Muscle of leg (tissue), 11 donors: Measurements from ENCODE around the gene CNTLN. TPM values are rescaled to one million over a fixed set of nuclear protein-coding genes. Genes with fewer than 3 reads are reported as not detected.
"Not testable (repeated sequence)": the region's sequence is repeated elsewhere in the genome, so short reads cannot be mapped to it uniquely, and the experiment has no call there.

Experiments
- DNase-seq: peaks from one replicate; pipeline ENCODE4 v3.0.0; 2013
- H3K27ac ChIP-seq: one replicate; pipeline ENCODE4 v1.5.1; 2013; ENCODE audit warnings: mild to moderate bottlenecking, low read length, control low read depth
- H3K27me3 ChIP-seq: one replicate; pipeline ENCODE4 v1.6.1; 2013; ENCODE audit warnings: low read length; ENCODE audit not compliant: control insufficient read depth, insufficient read depth
- H3K36me3 ChIP-seq: one replicate; pipeline ENCODE4 v1.6.1; 2013; ENCODE audit warnings: low read length; ENCODE audit not compliant: control insufficient read depth, insufficient read depth
- H3K4me1 ChIP-seq: one replicate; pipeline ENCODE4 v1.6.1; 2013; ENCODE audit warnings: low read length; ENCODE audit not compliant: control insufficient read depth, insufficient read depth
- H3K4me3 ChIP-seq: one replicate; pipeline ENCODE4 v1.5.1; 2013; ENCODE audit warnings: low read length, control low read depth
- H3K9me3 ChIP-seq: replicated peaks from 2 replicates; pipeline ENCODE4 v1.6.1; 2013; ENCODE audit warnings: low read depth, low read length; ENCODE audit not compliant: control insufficient read depth
- WGBS: methylation state at CpG from one replicate; pipeline ENCODE4 v1.1.5; 2013; ENCODE audit warnings: missing lambda C conversion rate; ENCODE audit not compliant: insufficient coverage; 5-methylcytosine and 5-hydroxymethylcytosine counted together
- polyA plus RNA-seq, 8 donors: library from polyadenylated mRNA; unstranded; fragments of 120-200 nt; gene quantifications; one replicate each; pipeline versions ENCODE4 v1.2.1 to v1.2.3, GENCODE V29; 2013; ENCODE audit warnings: inconsistent platforms in 1 of 8, low replicate concordance in 1 of 8; ENCODE audit not compliant: insufficient read length in 8 of 8, insufficient read depth in 1 of 8
- total RNA-seq: library from RNA; stranded (reverse); fragments of 120-200 nt; gene quantifications from one replicate; pipeline ENCODE4 v1.2.4, GENCODE V29; 2013

CNTLN gene
- total and polyA plus RNA-seq, 9 donors = 7.2 to 13.7 (median 9.4) TPM

GRCh38 chr9:17225407-17225806 lies 90.6 kb downstream of the CNTLN start:
- Histone ChIP-seq H3K9me3 (no peaks in the 10 kb centered on the region), H3K36me3 (no peaks in the 10 kb centered on the region), H3K4me1 (no peaks in the 10 kb centered on the region), H3K27me3 (no peaks in the 10 kb centered on the region), H3K27ac (no peak overlapping the region), H3K4me3 (no peak overlapping the region)
- WGBS = no CpG with 5 or more reads among the region's 1 CpG
- no peak for DNase-seq

DNA sequence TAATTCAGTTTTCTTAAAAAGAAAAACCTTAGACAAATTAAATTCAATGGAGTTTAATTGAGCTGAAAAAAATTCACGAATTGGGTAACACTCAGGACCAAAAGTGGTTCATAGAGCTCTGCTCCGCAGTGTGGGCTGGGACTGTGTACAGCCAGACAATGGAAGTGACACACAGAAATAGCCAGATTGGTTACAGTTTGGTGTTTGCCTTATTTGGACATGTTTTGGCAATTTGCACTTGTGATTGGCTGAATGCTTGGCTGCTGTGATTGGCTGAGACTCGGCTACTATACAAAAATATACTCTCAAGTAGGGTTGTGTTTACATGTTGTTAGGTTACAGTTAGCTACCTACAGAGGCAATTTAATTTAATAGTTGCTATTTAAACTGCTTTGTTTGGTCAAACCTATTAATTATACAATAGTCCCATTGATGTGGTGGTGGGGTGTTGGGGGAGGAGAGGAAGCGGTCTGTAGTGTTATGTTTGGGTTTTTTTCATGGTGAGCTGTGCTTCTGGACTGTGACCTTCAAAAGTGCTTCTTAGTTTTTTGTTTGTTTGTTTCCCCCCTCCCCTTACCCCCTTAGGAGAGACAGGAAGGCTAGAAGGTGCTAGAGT lies 95.2 kb downstream of the CNTLN start:
- H3K4me3 ChIP-seq = no peak overlapping the region
- no peaks in the 10 kb centered on the region for H3K36me3 ChIP-seq
- H3K27ac ChIP-seq = no peak overlapping the region
- H3K4me1 ChIP-seq = no peaks in the 10 kb centered on the region
- H3K9me3 ChIP-seq = no peaks in the 10 kb centered on the region
- H3K27me3 ChIP-seq = no peaks in the 10 kb centered on the region
- WGBS = 94% methylated on average over 2 of the region's 4 CpGs
- no peak for DNase-seq

DNA sequence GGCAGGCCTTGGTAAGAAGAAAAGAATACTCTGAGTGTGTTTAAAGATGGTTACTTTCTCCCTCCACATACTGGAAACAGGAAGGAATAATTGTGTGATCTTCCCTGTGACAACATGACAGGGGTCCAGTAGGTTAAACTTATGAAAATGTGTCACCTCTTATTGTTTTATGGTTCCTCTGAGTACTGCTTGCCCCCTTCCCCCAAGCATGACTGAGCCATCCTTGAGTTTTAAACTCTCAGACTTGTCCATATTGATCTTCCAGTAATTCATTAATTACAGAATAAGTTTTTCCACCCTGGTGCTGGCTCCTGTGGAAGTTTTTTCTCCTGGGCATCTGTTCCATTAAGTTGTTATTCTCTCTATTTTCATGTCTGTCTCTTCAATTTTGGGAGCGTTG lies 95.8 kb downstream of the CNTLN start:
- DNase-seq = no peak
- H3K27ac ChIP-seq = no peak overlapping the region
- WGBS = no CpG with 5 or more reads among the region's 1 CpG
- H3K4me3 ChIP-seq = no peak overlapping the region
- H3K27me3 ChIP-seq = no peaks in the 10 kb centered on the region
- no peaks in the 10 kb centered on the region for H3K4me1 ChIP-seq
- H3K9me3 ChIP-seq = no peaks in the 10 kb centered on the region
- H3K36me3 ChIP-seq = no peaks in the 10 kb centered on the region

- Histone ChIP-seq H3K4me3 (no peak overlapping the region), H3K27ac (no peak overlapping the region), H3K9me3 (no peaks in the 10 kb centered on the region), H3K36me3 (no peaks in the 10 kb centered on the region), H3K4me1 (no peaks in the 10 kb centered on the region), H3K27me3 (no peaks in the 10 kb centered on the region)
- WGBS = 14% methylated on average over 1 of the region's 2 CpGs
- no peak for DNase-seq
Measured at GRCh38 chr9:17236147-17236546, 101.3 kb downstream of the CNTLN start.

GRCh38 chr9:17246770-17247169 lies 111.9 kb downstream of the CNTLN start:
- Histone ChIP-seq H3K36me3 (peaks cover 3% of the 10 kb centered on the region), H3K27me3 (no peaks in the 10 kb centered on the region), H3K9me3 (peaks cover 31% of the 10 kb centered on the region), H3K4me1 (no peaks in the 10 kb centered on the region), H3K27ac (no peak overlapping the region), H3K4me3 (no peak overlapping the region)
- 100% methylated on average over 1 of the region's 5 CpGs for WGBS
- no peak for DNase-seq

DNA sequence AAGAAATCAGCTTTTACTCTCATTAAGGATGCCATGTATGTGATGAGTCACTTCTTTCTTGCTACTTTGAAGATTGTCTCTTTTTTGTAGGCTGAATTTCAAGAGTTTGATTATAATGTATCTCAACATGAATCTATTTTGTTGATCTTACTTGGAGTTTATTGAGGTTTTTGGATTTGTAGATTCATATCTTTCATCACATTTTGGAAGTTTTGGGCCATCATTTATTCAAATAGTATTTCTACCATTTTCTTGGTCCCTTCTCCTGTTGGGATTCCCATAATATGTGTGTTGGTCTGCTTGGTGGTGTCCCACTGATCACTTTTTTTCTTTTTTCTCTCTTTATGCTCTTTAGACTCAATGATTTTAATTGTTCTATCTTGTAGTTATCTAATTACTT lies 116.3 kb downstream of the CNTLN start:
- H3K4me3 ChIP-seq = no peak overlapping the region
- H3K27ac ChIP-seq = no peak overlapping the region
- DNase-seq = no peak
- no peaks in the 10 kb centered on the region for H3K4me1 ChIP-seq
- H3K27me3 ChIP-seq = no peaks in the 10 kb centered on the region
- peaks cover 3% of the 10 kb centered on the region for H3K36me3 ChIP-seq
- peaks cover 34% of the 10 kb centered on the region for H3K9me3 ChIP-seq

GRCh38 chr9:17268531-17269188 lies 133.8 kb downstream of the CNTLN start:
- H3K4me3 ChIP-seq, H3K4me1 ChIP-seq, H3K36me3 ChIP-seq, DNase-seq, H3K27me3 ChIP-seq, H3K27ac ChIP-seq, H3K9me3 ChIP-seq: not testable (repeated sequence)
- WGBS = 85% methylated on average over 11 of the region's 19 CpGs

GRCh38 chr9:17269799-17270198 lies 135.0 kb downstream of the CNTLN start:
- no peaks in the 10 kb centered on the region for H3K36me3 ChIP-seq
- no peak for DNase-seq
- H3K9me3 ChIP-seq = no peaks in the 10 kb centered on the region
- H3K27me3 ChIP-seq = no peaks in the 10 kb centered on the region
- H3K27ac ChIP-seq = no peak overlapping the region
- no peak overlapping the region for H3K4me3 ChIP-seq
- no peaks in the 10 kb centered on the region for H3K4me1 ChIP-seq

GRCh38 chr9:17272536-17272935 lies 137.7 kb downstream of the CNTLN start:
- DNase-seq = peak; percentile 35
- Histone ChIP-seq H3K27me3 (no peaks in the 10 kb centered on the region), H3K4me3 (no peak overlapping the region), H3K4me1 (no peaks in the 10 kb centered on the region), H3K27ac (no peak overlapping the region), H3K9me3 (no peaks in the 10 kb centered on the region), H3K36me3 (no peaks in the 10 kb centered on the region)

GRCh38 chr9:17280350-17281012 lies 145.6 kb downstream of the CNTLN start:
- H3K4me3 ChIP-seq = no peak overlapping the region
- 96% methylated on average over 3 of the region's 4 CpGs for WGBS
- H3K36me3 ChIP-seq = peaks cover 2% of the 10 kb centered on the region
- peaks cover 4% of the 10 kb centered on the region for H3K9me3 ChIP-seq
- no peaks in the 10 kb centered on the region for H3K27me3 ChIP-seq
- DNase-seq = no peak
- no peak overlapping the region for H3K27ac ChIP-seq
- no peaks in the 10 kb centered on the region for H3K4me1 ChIP-seq
